ENCODE measurements around the gene SV2C.

GRCh38 chr5:76050134-76050533, 33.0 kb upstream of the SV2C start:
- TF ChIP-seq CTCF (optimal IDR thresholded peaks at IDR 0.05 in 1 of 3, IDR thresholded peaks at IDR 0.05 in 1 of 3, conservative IDR thresholded peaks at IDR 0.05 in 1 of 3; ENCODE audit: extremely low read depth in 1 of 3, insufficient read depth in 2 of 3, low read length in 3 of 3) (no peak), EZH2 (IDR thresholded peaks at IDR 0.05; ENCODE audit: low read length) (no peak)

Measured in keratinocyte (primary cell).